Natural killer cell (primary cell): Measurements from ENCODE around the gene SRC. TPM values are rescaled to one million over a fixed set of nuclear protein-coding genes. Genes with fewer than 3 reads are reported as not detected.
A peak's percentile ranks its signal among the peaks of the same experiment; 100 is the strongest.

Experiments used
- ATAC-seq, 3 donors: fragments of 150-1000 bp in 2 of 3; fragments of 200-7000 bp in 1 of 3; cut with Tn5 transposase; 1 replicate in 1 of 3; 2 replicates in 2 of 3; pipeline ENCODE4 v1.10.0; 2021; ENCODE audit warnings: mild to moderate bottlenecking in 2 of 3, moderate library complexity in 2 of 3
- DNase-seq, 2 donors: peaks; one replicate each; pipeline versions ENCODE4 v3.0.0 to v3.0.0-alpha.2; 2013 to 2021; ENCODE audit warnings: mixed read lengths in 1 of 2
- H3K27ac ChIP-seq: one replicate; pipeline ENCODE4 v1.5.1; 2013; ENCODE audit warnings: mild to moderate bottlenecking, low read length
- H3K27me3 ChIP-seq: one replicate; pipeline ENCODE4 v1.6.1; 2013; ENCODE audit warnings: low read length; ENCODE audit not compliant: control insufficient read depth, insufficient read depth
- H3K36me3 ChIP-seq: one replicate; pipeline ENCODE4 v1.6.1; 2013; ENCODE audit warnings: low read length; ENCODE audit not compliant: control insufficient read depth, insufficient read depth
- H3K4me1 ChIP-seq: one replicate; pipeline ENCODE4 v1.6.1; 2013; ENCODE audit warnings: low read length; ENCODE audit not compliant: control insufficient read depth, insufficient read depth
- H3K4me3 ChIP-seq: one replicate; pipeline ENCODE4 v1.5.1; 2013; ENCODE audit warnings: low read length
- H3K9me3 ChIP-seq: one replicate; pipeline ENCODE4 v1.6.1; 2013; ENCODE audit warnings: low read length; ENCODE audit not compliant: control insufficient read depth, insufficient read depth
- H3K27ac Mint-ChIP-seq, 2 donors: one replicate each; pipeline ENCODE4 v1.8.0; 2022; ENCODE audit warnings: mild to moderate bottlenecking in 2 of 2, mixed read lengths in 2 of 2, moderate library complexity in 1 of 2
- H3K27me3 Mint-ChIP-seq, 2 donors: one replicate each; pipeline ENCODE4 v1.8.0; 2022; ENCODE audit warnings: low read depth in 2 of 2, mixed read lengths in 2 of 2
- H3K36me3 Mint-ChIP-seq: one replicate; pipeline ENCODE4 v1.8.0; 2022; ENCODE audit warnings: mixed read lengths
- H3K4me1 Mint-ChIP-seq, 2 donors: one replicate each; pipeline ENCODE4 v1.8.0; 2022; ENCODE audit warnings: mixed read lengths in 2 of 2
- H3K4me3 Mint-ChIP-seq: one replicate; pipeline ENCODE4 v1.8.0; 2022; ENCODE audit warnings: mild to moderate bottlenecking, moderate library complexity, mixed read lengths
- H3K9me3 Mint-ChIP-seq, 2 donors: one replicate each; pipeline ENCODE4 v1.8.0; 2022; ENCODE audit warnings: mixed read lengths in 2 of 2
- WGBS: methylation state at CpG from one replicate; pipeline ENCODE4 v1.1.7; 2013; ENCODE audit warnings: missing lambda C conversion rate; ENCODE audit not compliant: insufficient coverage; 5-methylcytosine and 5-hydroxymethylcytosine counted together
- intact Hi-C: fragments of 100-400 bp; cut with micrococcal nuclease; formaldehyde crosslinking; loops from one replicate; pipeline ENCODE4 v1.14.2; 2022
- total RNA-seq, 4 donors: library from RNA; stranded (reverse); fragments of 120-200 nt in 1 of 4; gene quantifications; one replicate each; pipeline versions ENCODE4 v1.2.3 to v1.2.4, GENCODE V29; 2013 to 2022
- TF ChIP-seq, protein P1 (sequence below): fragments of 200-600 bp; IDR thresholded peaks from one replicate; pipeline ENCODE4 v1.8.0; 2022; ENCODE audit warnings: antibody characterized with exemption

The SRC gene
- total RNA-seq, 3 donors from 2014 or later (not counting 1 experiment from before 2014, with no cell fraction given): 2.3 to 15.6 (median 10.5) TPM

DNA sequence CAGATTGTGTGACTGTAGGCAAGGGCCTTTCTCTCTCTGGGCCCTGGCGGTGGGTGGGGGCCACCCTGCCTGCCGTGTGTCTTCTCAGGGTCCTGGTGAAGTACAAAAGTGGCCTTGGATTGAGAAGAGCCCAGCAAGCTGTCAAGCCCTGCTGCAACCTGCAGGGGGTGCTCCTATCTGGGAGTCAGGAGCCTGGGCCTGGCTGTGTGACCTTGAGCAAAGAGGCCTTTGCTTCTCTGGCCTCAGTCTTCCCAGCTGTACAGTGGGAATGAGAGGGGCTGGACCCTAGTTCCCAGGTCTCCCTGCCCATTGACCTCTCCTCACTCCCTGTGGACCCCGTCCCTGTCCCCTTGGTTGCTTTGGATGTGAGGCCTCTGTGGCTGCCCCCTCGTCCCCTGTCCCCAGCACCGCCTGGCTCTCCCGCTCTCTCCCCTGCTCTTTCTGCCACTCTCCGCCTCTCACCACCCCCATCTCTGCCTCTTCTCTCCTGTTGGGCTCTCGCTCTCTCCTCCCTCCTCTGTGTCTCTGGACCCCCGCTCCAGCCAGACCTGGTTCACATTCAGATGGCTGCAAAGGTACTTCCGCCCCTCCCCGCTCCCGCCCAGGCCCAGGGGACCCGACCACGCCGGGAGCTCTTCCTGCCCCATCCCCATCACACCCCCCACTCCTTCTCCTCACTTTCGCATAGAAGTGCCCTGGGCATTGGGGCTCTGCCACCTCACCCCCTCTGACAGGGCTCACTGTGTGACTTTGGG lies 46.7 kb downstream of the SRC start:
- 91% methylated on average over 16 of the region's 16 CpGs for WGBS
- H3K9me3 ChIP-seq: no peaks in the 10 kb centered on the region
- no peak overlapping the region for H3K27ac ChIP-seq
- H3K36me3 ChIP-seq: no peaks in the 10 kb centered on the region
- no peak overlapping the region for H3K4me3 Mint-ChIP-seq
- DNase-seq (peak in 1 of 2 donors; percentile 38), ATAC-seq (peak in 1 of 3 donors; percentile 40)
- no peaks in the 10 kb centered on the region for H3K9me3 Mint-ChIP-seq
- H3K27me3 ChIP-seq: no peaks in the 10 kb centered on the region
- H3K36me3 Mint-ChIP-seq: no peaks in the 10 kb centered on the region
- intact Hi-C loops: no loop called here
- no peak overlapping the region for H3K27ac Mint-ChIP-seq
- no peaks in the 10 kb centered on the region for H3K4me1 Mint-ChIP-seq
- TF ChIP-seq, protein P1, sequence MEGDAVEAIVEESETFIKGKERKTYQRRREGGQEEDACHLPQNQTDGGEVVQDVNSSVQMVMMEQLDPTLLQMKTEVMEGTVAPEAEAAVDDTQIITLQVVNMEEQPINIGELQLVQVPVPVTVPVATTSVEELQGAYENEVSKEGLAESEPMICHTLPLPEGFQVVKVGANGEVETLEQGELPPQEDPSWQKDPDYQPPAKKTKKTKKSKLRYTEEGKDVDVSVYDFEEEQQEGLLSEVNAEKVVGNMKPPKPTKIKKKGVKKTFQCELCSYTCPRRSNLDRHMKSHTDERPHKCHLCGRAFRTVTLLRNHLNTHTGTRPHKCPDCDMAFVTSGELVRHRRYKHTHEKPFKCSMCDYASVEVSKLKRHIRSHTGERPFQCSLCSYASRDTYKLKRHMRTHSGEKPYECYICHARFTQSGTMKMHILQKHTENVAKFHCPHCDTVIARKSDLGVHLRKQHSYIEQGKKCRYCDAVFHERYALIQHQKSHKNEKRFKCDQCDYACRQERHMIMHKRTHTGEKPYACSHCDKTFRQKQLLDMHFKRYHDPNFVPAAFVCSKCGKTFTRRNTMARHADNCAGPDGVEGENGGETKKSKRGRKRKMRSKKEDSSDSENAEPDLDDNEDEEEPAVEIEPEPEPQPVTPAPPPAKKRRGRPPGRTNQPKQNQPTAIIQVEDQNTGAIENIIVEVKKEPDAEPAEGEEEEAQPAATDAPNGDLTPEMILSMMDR: peak; percentile 12
- H3K4me1 ChIP-seq: peaks cover 13% of the 10 kb centered on the region
- H3K27me3 Mint-ChIP-seq: no peaks in the 10 kb centered on the region
- H3K4me3 ChIP-seq: no peak overlapping the region

DNA sequence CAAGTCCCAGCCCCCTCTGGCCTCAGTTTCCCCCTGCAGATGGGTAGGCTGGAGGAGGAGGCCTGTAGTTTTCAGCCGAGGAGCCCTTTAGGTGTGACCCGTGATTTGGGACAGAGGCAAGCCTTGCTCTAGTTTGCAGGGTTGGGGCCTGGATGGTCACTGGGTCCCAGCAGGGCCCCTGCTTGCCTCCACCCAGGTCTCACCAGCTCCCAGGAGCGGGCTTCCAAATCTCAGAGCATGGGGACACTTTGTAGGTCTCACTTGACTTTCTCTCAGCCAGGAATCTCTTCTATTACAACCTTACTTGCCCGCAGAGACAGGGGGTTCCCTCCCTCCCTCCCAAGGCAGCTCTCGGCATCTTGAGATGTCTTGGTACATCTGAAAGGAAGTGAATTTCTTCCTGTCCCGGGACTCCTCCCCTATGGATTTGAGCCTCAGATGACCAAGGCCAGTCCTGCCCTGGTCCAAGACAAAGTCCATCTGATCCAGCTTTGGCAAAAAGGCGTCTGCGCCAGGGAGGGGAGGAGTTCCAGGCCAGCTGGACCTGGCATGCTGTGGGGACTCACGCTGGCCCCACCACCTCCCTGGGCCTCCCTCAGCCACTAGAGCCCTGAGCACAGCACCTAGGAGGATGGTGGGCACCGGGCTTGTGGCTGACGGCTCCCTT lies 47.4 kb downstream of the SRC start:
- intact Hi-C loops: no loop called here
- no peaks in the 10 kb centered on the region for H3K9me3 Mint-ChIP-seq
- H3K4me1 Mint-ChIP-seq: no peaks in the 10 kb centered on the region
- no peaks in the 10 kb centered on the region for H3K27me3 Mint-ChIP-seq
- WGBS: 90% methylated on average over 10 of the region's 11 CpGs
- TF ChIP-seq, protein P1: no peak
- ATAC-seq (no peak), DNase-seq (no peak)
- H3K27me3 ChIP-seq: no peaks in the 10 kb centered on the region
- peaks cover 13% of the 10 kb centered on the region for H3K4me1 ChIP-seq
- no peak overlapping the region for H3K4me3 Mint-ChIP-seq
- H3K36me3 ChIP-seq: no peaks in the 10 kb centered on the region
- no peak overlapping the region for H3K27ac Mint-ChIP-seq
- no peak overlapping the region for H3K4me3 ChIP-seq
- no peak overlapping the region for H3K27ac ChIP-seq
- H3K9me3 ChIP-seq: no peaks in the 10 kb centered on the region
- H3K36me3 Mint-ChIP-seq: no peaks in the 10 kb centered on the region

DNA sequence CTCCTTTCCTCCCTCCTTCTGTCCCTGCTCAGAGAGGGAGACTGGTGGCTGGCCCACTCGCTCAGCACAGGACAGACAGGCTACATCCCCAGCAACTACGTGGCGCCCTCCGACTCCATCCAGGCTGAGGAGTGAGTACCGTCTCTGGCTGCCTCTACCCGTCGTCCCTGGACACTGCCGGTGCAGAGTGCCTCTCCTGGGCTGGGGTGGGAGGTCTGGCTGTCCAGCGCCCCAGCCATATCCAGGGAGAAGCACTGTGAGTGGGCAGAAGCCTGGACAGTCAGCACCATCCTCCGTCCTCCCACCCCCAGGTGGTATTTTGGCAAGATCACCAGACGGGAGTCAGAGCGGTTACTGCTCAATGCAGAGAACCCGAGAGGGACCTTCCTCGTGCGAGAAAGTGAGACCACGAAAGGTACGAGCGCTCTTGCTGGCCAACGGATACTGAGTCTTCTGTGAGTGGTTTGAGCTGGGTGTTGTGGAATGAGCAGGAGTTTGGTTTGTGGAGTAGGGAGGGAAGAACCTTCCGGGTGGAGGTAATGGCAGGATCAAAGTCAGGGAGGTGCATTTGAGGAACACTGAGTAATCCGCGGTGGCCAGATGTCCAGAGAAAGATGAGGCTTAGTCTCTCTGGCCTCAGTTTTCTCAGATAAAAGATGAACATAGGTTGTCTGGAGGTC lies 48.1 kb downstream of the SRC start:
- H3K36me3 ChIP-seq: no peaks in the 10 kb centered on the region
- no peak overlapping the region for H3K4me3 ChIP-seq
- H3K4me3 Mint-ChIP-seq: no peak overlapping the region
- H3K27ac Mint-ChIP-seq: no peak overlapping the region
- no peak for DNase-seq
- 94% methylated on average over 22 of the region's 22 CpGs for WGBS
- no peaks in the 10 kb centered on the region for H3K27me3 Mint-ChIP-seq
- H3K9me3 ChIP-seq: no peaks in the 10 kb centered on the region
- no peaks in the 10 kb centered on the region for H3K27me3 ChIP-seq
- no peaks in the 10 kb centered on the region for H3K9me3 Mint-ChIP-seq
- TF ChIP-seq, protein P1: no peak
- no peak overlapping the region for H3K27ac ChIP-seq
- no peaks in the 10 kb centered on the region for H3K4me1 Mint-ChIP-seq
- intact Hi-C loops: no loop called here
- H3K36me3 Mint-ChIP-seq: no peaks in the 10 kb centered on the region
- ATAC-seq: no peak
- H3K4me1 ChIP-seq: peaks cover 13% of the 10 kb centered on the region
